Neutrophil (primary cell): ENCODE measurements around the gene ARHGEF1.

Experiments used
- H3K27ac ChIP-seq: fragments of 200-600 bp; sonication (generic); 2 replicates; pipeline ENCODE4 v1.5.1; 2016; ENCODE audit warnings: mild to moderate bottlenecking, moderate library complexity
- H3K27me3 ChIP-seq: fragments of 200-600 bp; sonication (generic); 2 replicates; pipeline ENCODE4 v1.6.0; 2016; ENCODE audit warnings: mild to moderate bottlenecking
- H3K36me3 ChIP-seq: fragments of 200-600 bp; sonication (generic); 2 replicates; pipeline ENCODE4 v1.5.1; 2017
- H3K4me1 ChIP-seq, 2 experiments: fragments of 200-600 bp in 1 of 2; sonication (generic) in 1 of 2; 1 replicate in 1 of 2; 2 replicates in 1 of 2; pipeline versions ENCODE4 v1.5.1 to v1.6.1; 2013 to 2016; ENCODE audit warnings: low read depth in 1 of 2, low read length in 1 of 2, mild to moderate bottlenecking in 1 of 2, moderate library complexity in 1 of 2; ENCODE audit not compliant: control insufficient read depth in 1 of 2, insufficient read depth in 1 of 2
- H3K4me3 ChIP-seq, 2 experiments: fragments of 200-600 bp in 1 of 2; sonication (generic) in 1 of 2; 1 replicate in 1 of 2; 2 replicates in 1 of 2; pipeline ENCODE4 v1.5.1; 2013 to 2016; ENCODE audit warnings: low read depth in 1 of 2, low read length in 1 of 2, mild to moderate bottlenecking in 1 of 2, moderate library complexity in 1 of 2
- H3K9me3 ChIP-seq: fragments of 200-600 bp; sonication (generic); 2 replicates; pipeline ENCODE4 v1.5.1; 2016
- CTCF ChIP-seq: fragments of 200-600 bp; sonication (generic); IDR thresholded peaks from 2 replicates; pipeline ENCODE4 v1.5.1; 2016; ENCODE audit warnings: antibody characterized with exemption

ARHGEF1 gene

GRCh38 chr19:41901707-41902360 is 18.9 kb downstream of the ARHGEF1 start:
- H3K27ac ChIP-seq, result no peak overlapping the region
- H3K36me3 ChIP-seq, result peaks cover 100% of the 10 kb centered on the region
- H3K4me1 ChIP-seq, result no peaks in the 10 kb centered on the region
- no peak for TF ChIP-seq CTCF
- H3K27me3 ChIP-seq, result no peaks in the 10 kb centered on the region
- no peak overlapping the region for H3K4me3 ChIP-seq
- no peaks in the 10 kb centered on the region for H3K9me3 ChIP-seq

- Histone ChIP-seq H3K4me1 (no peaks in the 10 kb centered on the region), H3K27me3 (no peaks in the 10 kb centered on the region), H3K36me3 (peaks cover 100% of the 10 kb centered on the region), H3K9me3 (no peaks in the 10 kb centered on the region), H3K27ac (no peak overlapping the region), H3K4me3 (no peak overlapping the region)
- no peak for TF ChIP-seq CTCF
Observed at GRCh38 chr19:41902594-41902993, 19.6 kb downstream of the ARHGEF1 start.

- Histone ChIP-seq H3K4me3 (no peak overlapping the region), H3K36me3 (peaks cover 100% of the 10 kb centered on the region), H3K4me1 (no peaks in the 10 kb centered on the region), H3K27me3 (no peaks in the 10 kb centered on the region), H3K9me3 (no peaks in the 10 kb centered on the region), H3K27ac (no peak overlapping the region)
- TF ChIP-seq CTCF, result no peak
Observed at GRCh38 chr19:41903193-41903953, 20.4 kb downstream of the ARHGEF1 start.

- Histone ChIP-seq H3K27ac (no peak overlapping the region), H3K36me3 (peaks cover 100% of the 10 kb centered on the region), H3K27me3 (no peaks in the 10 kb centered on the region), H3K9me3 (no peaks in the 10 kb centered on the region), H3K4me3 (no peak overlapping the region), H3K4me1 (no peaks in the 10 kb centered on the region)
- no peak for TF ChIP-seq CTCF
Observed at GRCh38 chr19:41904118-41904870, 21.3 kb downstream of the ARHGEF1 start.

- peaks cover 91% of the 10 kb centered on the region for H3K36me3 ChIP-seq
- no peaks in the 10 kb centered on the region for H3K4me1 ChIP-seq
- no peak for TF ChIP-seq CTCF
- no peak overlapping the region for H3K27ac ChIP-seq
- H3K9me3 ChIP-seq, result no peaks in the 10 kb centered on the region
- peaks cover under 1% of the 10 kb centered on the region for H3K27me3 ChIP-seq
- no peak overlapping the region for H3K4me3 ChIP-seq
Observed at GRCh38 chr19:41905273-41906002, 22.5 kb downstream of the ARHGEF1 start.
